Vagina (tissue), 2 donors: ENCODE data around the gene CD200R1.

ENCODE experiments used
- CTCF ChIP-seq, 3 experiments: fragments of 450-650 bp in 2 of 3; fragments of 200-600 bp in 1 of 3; sonication (generic) in 1 of 3; IDR thresholded peaks; one replicate each; pipeline ENCODE4 v1.5.1; 2017 to 2019; ENCODE audit warnings: antibody characterized with exemption in 3 of 3, mild to moderate bottlenecking in 2 of 3, moderate library complexity in 2 of 3
- POLR2A ChIP-seq, 2 donors: fragments of 450-650 bp; IDR thresholded peaks; one replicate each; pipeline ENCODE4 v1.6.1; 2017; ENCODE audit warnings: antibody characterized with exemption in 2 of 2, mild to moderate bottlenecking in 2 of 2, moderate library complexity in 2 of 2
- POLR2AphosphoS5 ChIP-seq, 2 donors: sonication (generic); formaldehyde crosslinking; IDR thresholded peaks; one replicate each; pipeline ENCODE4 v1.9.0; 2017; ENCODE audit warnings: antibody characterized with exemption in 2 of 2, mild to moderate bottlenecking in 2 of 2, low read depth in 1 of 2; ENCODE audit not compliant: insufficient read depth in 1 of 2

GRCh38 chr3:112874725-112875124 is 100.2 kb downstream of the CD200R1 start:
- TF ChIP-seq POLR2A (IDR thresholded peaks at IDR 0.05): no peak
- no peak for TF ChIP-seq CTCF (IDR thresholded peaks at IDR 0.05)
- TF ChIP-seq POLR2AphosphoS5 (IDR thresholded peaks at IDR 0.05; ENCODE audit: insufficient read depth in 1 of 2, low read depth in 1 of 2): no peak
